K562 (cell line): ENCODE data around the gene ALKBH4. TPM values are rescaled to one million over a fixed set of nuclear protein-coding genes. Genes with fewer than 3 reads are reported as not detected.
"Not testable (repeated sequence)": the region's sequence is repeated elsewhere in the genome, so short reads cannot be mapped to it uniquely, and the experiment has no call there.

Source experiments
- ATAC-seq: fragments of 200-7000 bp; cut with Tn5 transposase; 3 replicates; pipeline ENCODE4 v1.9.1; 2020; ENCODE audit warnings: moderate library complexity
- BruUV-seq: library from RNA; stranded (reverse); fragments of 400-500 nt; replicated peaks from 2 replicates; lab custom pipeline; 2021; lab: Mats Ljungman, UMichigan
- CTCF ChIA-PET: fragments of 300-600 bp; formaldehyde crosslinking; extraction: SDS; loops from one replicate; lab custom pipeline; 2021; ENCODE audit warnings: low intra/inter-chr PET ratio; lab: Yijun Ruan, JAX
- POLR2A ChIA-PET: fragments of 300-600, 350-650 bp; sonication (Branson Sonifier 250); formaldehyde crosslinking; extraction: SDS; loops from one replicate; lab custom pipeline; 2021; ENCODE audit warnings: antibody characterized with exemption, inconsistent platforms; lab: Yijun Ruan, JAX
- DNase-seq, 4 experiments: peaks; one replicate each; pipeline versions ENCODE4 v3.0.0 to v3.0.0-alpha.2; 2011 to 2018; ENCODE audit warnings: low spot score in 3 of 4, mixed read lengths in 3 of 4; ENCODE audit errors: extremely low read depth in 1 of 4
- FAIRE-seq: peaks from 2 replicates; lab custom pipeline; 2011; peaks lifted over from hg19 to GRCh38; lab: Jason Lieb, UNC
- H2AFZ ChIP-seq: 2 replicates; pipeline ENCODE4 v1.6.0; 2011; ENCODE audit warnings: low read depth, low read length, control low read depth, inconsistent platforms
- H3K27ac ChIP-seq: fragments of 200-600 bp; 3 replicates; pipeline ENCODE4 v1.8.0; 2011; ENCODE audit warnings: low read depth, mild to moderate bottlenecking, control low read depth, inconsistent platforms, low read length, moderate library complexity, mixed read lengths; ENCODE audit errors: extremely low read depth
- H3K27me3 ChIP-seq, 2 experiments: fragments of 300-600 bp in 1 of 2; 2 replicates in 1 of 2; 3 replicates in 1 of 2; pipeline versions ENCODE4 v1.6.0 to v1.8.0; 2011; ENCODE audit warnings: inconsistent platforms in 2 of 2, low read length in 2 of 2, mild to moderate bottlenecking in 1 of 2, mixed read lengths in 1 of 2, moderate library complexity in 1 of 2; ENCODE audit not compliant: control insufficient read depth in 2 of 2, insufficient read depth in 2 of 2
- H3K36me3 ChIP-seq: fragments of 300-600 bp; 3 replicates; pipeline ENCODE4 v1.8.0; 2011; ENCODE audit warnings: mild to moderate bottlenecking, low read length, inconsistent platforms; ENCODE audit not compliant: control insufficient read depth, insufficient read depth
- H3K4me1 ChIP-seq, 2 experiments: fragments of 200-600 bp in 1 of 2; replicated peaks in 1 of 2; 2 replicates in 1 of 2; 3 replicates in 1 of 2; pipeline versions ENCODE4 v1.5.1 to v1.8.0; 2011; ENCODE audit warnings: inconsistent platforms in 2 of 2, low read length in 2 of 2, mild to moderate bottlenecking in 1 of 2, mixed read lengths in 1 of 2, moderate library complexity in 1 of 2; ENCODE audit not compliant: control insufficient read depth in 2 of 2, insufficient read depth in 2 of 2
- H3K4me2 ChIP-seq: 2 replicates; pipeline ENCODE4 v1.6.1; 2011; ENCODE audit warnings: low read length, control low read depth, inconsistent platforms, mixed read lengths; ENCODE audit not compliant: insufficient read depth
- H3K4me3 ChIP-seq: fragments of 200-600 bp; sonication (generic), shearing (Covaris generic); 2 replicates; pipeline ENCODE4 v1.5.1; 2016; ENCODE audit warnings: control low read depth, inconsistent platforms
- H3K79me2 ChIP-seq: fragments of 200-600 bp; 3 replicates; pipeline ENCODE4 v1.8.0; 2011; ENCODE audit warnings: low read length, inconsistent platforms; ENCODE audit not compliant: control insufficient read depth, insufficient read depth
- H3K9ac ChIP-seq, 2 experiments: 2 replicates each; pipeline versions ENCODE4 v1.6.0 to v1.6.1; 2011; ENCODE audit warnings: low read depth in 2 of 2, low read length in 2 of 2, control low read depth in 1 of 2, inconsistent platforms in 1 of 2, mild to moderate bottlenecking in 1 of 2, mixed read lengths in 1 of 2; ENCODE audit not compliant: insufficient read depth in 1 of 2
- H3K9me1 ChIP-seq: one replicate; pipeline ENCODE4 v1.6.0; 2011; ENCODE audit warnings: inconsistent platforms, mild to moderate bottlenecking, low read length, moderate library complexity; ENCODE audit not compliant: control insufficient read depth, insufficient read depth
- H3K9me3 ChIP-seq: replicated peaks from 2 replicates; pipeline ENCODE4 v1.5.1; 2011; ENCODE audit warnings: low read depth, low read length, inconsistent platforms; ENCODE audit not compliant: control insufficient read depth, insufficient read depth
- H4K20me1 ChIP-seq: replicated peaks from 2 replicates; pipeline ENCODE4 v1.6.1; 2011; ENCODE audit warnings: low read length, inconsistent platforms, mixed read lengths; ENCODE audit not compliant: control insufficient read depth, insufficient read depth
- AFF4 ChIP-seq: sonication (generic); formaldehyde crosslinking; IDR thresholded peaks from 2 replicates; pipeline ENCODE4 v1.8.0; 2023; ENCODE audit warnings: mild to moderate bottlenecking, missing genetic modification reagents
- BCOR ChIP-seq: fragments of 450-650 bp; IDR thresholded peaks from 2 replicates; pipeline ENCODE4 v1.6.1; 2016
- CEBPB ChIP-seq: fragments of 450-650 bp; IDR thresholded peaks from 2 replicates; pipeline ENCODE4 v1.6.1; 2016; ENCODE audit warnings: missing genetic modification characterization, missing compliant biosample characterization
- FOXM1 ChIP-seq, 2 experiments: fragments of 450-650 bp in 1 of 2; sonication (generic) in 1 of 2; formaldehyde crosslinking in 1 of 2; IDR thresholded peaks; 2 replicates each; pipeline versions ENCODE4 v1.6.1 to v1.9.0; 2017 to 2022; ENCODE audit warnings: low read depth in 2 of 2, mild to moderate bottlenecking in 2 of 2, missing genetic modification reagents in 1 of 2, moderate library complexity in 1 of 2
- ZBTB33 ChIP-seq: sonication (generic); formaldehyde crosslinking; IDR thresholded peaks from 2 replicates; pipeline ENCODE4 v1.8.1; 2023; ENCODE audit warnings: mild to moderate bottlenecking, missing genetic modification reagents
- ZNF121 ChIP-seq: sonication (generic); formaldehyde crosslinking; conservative IDR thresholded peaks from 2 replicates; pipeline ENCODE4 v1.8.0; 2022; ENCODE audit warnings: missing genetic modification reagents
- WGBS: fragments of 100-300 bp; shearing (Covaris generic); methylation state at CpG from one replicate; pipeline ENCODE4 v1.1.6; 2016; ENCODE audit warnings: low coverage, mixed read lengths; ENCODE audit not compliant: insufficient coverage; ENCODE audit errors: missing lambda C conversion rate; 5-methylcytosine and 5-hydroxymethylcytosine counted together
- in situ Hi-C: fragments of 300-500 bp; cut with MboI; formaldehyde crosslinking; loops from 4 replicates; pipeline ENCODE4 v1.15.0; 2018; ENCODE audit warnings: inconsistent platforms, mixed read lengths
- intact Hi-C: fragments of 100-400 bp; cut with micrococcal nuclease; formaldehyde crosslinking; loops from 2 replicates; pipeline ENCODE4 v1.14.2; 2022
- polyA plus RNA-seq, 8 experiments: library from polyadenylated mRNA; depleted of rRNA in 4 of 8; stranded (reverse) in 5 of 8; unstranded in 3 of 8; fragments of >200 nt; fragmentation: Nextera tagmentation in 2 of 8; fragmentation: Illumina TruSeq in 1 of 8; extraction: Ambion mirVana in 2 of 8; extraction: Trizol in 1 of 8; gene quantifications; 2 replicates each; pipeline versions ENCODE4 v1.2.1 to v1.2.3, GENCODE V29; 2011 to 2014; ENCODE audit warnings: inconsistent platforms in 1 of 8, missing spikeins in 1 of 8
- total RNA-seq, 7 experiments: library from RNA; depleted of rRNA in 6 of 7; stranded (reverse); fragments of >200 nt in 6 of 7; fragmentation: Illumina TruSeq in 2 of 7; extraction: Trizol in 2 of 7; gene quantifications; 2 replicates each; pipeline versions ENCODE4 v1.2.1 to v1.2.3, GENCODE V29; 2011 to 2021; ENCODE audit warnings: low replicate concordance in 1 of 7

ALKBH4 gene
- total and polyA plus RNA-seq, 9 of the 15 experiments (the other 6 are each of a cell fraction or from before 2014, with no cell fraction given) = 4.6 to 21.4 (median 11.8) TPM

- H3K27me3 ChIP-seq, BruUV-seq, H2AFZ ChIP-seq, CTCF ChIA-PET, H3K4me3 ChIP-seq, H3K9me1 ChIP-seq, H4K20me1 ChIP-seq, H3K79me2 ChIP-seq, H3K27ac ChIP-seq, DNase-seq, H3K9me3 ChIP-seq, intact Hi-C loops, FAIRE-seq, H3K4me2 ChIP-seq, ATAC-seq: not testable (repeated sequence)
- POLR2A ChIA-PET = interaction anchor here (0.9 to 1.0 kb wide), 2 partner anchors 8 to 10 kb away, joined by 3 to 8 read pairs; no protein-coding TSS in a partner anchor
- TF ChIP-seq BCOR (0 out of 2 replicates have a peak, but pooled peaks have one; percentile 25), CEBPB (tag) (peak; percentile 46; the same call in 1 of the 2 replicates), ZNF121 (peak; percentile 76)
- H3K4me1 ChIP-seq = peaks cover 7 to 38% of the 10 kb centered on the region in 2 experiments; a peak in 3 of 5 replicates
- H3K9ac ChIP-seq = peak overlapping the region in 1 of 2 experiments; percentile 61; a peak in 1 of 4 replicates
- peaks cover 37% of the 10 kb centered on the region; the same call in 2 of the 3 replicates for H3K36me3 ChIP-seq
- in situ Hi-C loops = loop anchor here (25.0 kb wide), 2 partner anchors 107 to 207 kb away; partner anchors contain the start of genes POLR2J2, POLR2J3, SPDYE2 and SPDYE2B
- 88% methylated on average over 10 of the region's 10 CpGs for WGBS
Measured at GRCh38 chr7:102454932-102455331, 9.7 kb downstream of the ALKBH4 start.

- BruUV-seq = no TSS peak
- in situ Hi-C loops = loop anchor here (25.0 kb wide), 2 partner anchors 108 to 208 kb away; partner anchors contain the start of genes POLR2J2, POLR2J3, SPDYE2 and SPDYE2B
- peaks cover 35% of the 10 kb centered on the region; the same call in 2 of the 3 replicates for H3K36me3 ChIP-seq
- no peaks in the 10 kb centered on the region for H3K79me2 ChIP-seq
- intact Hi-C loops = no loop called here
- H3K27me3 ChIP-seq = no peaks in the 10 kb centered on the region
- H4K20me1 ChIP-seq = no peaks in the 10 kb centered on the region
- H2AFZ ChIP-seq = no peak overlapping the region
- H3K27ac ChIP-seq = no peak overlapping the region
- FAIRE-seq (no peak), DNase-seq (no peak), ATAC-seq (no peak)
- POLR2A ChIA-PET = interaction anchor here (0.8 to 2.2 kb wide), 4 partner anchors 8 to 12 kb away, joined by 4 to 8 read pairs (median 5); partner anchors contain the start of genes ALKBH4 and LRWD1
- H3K9me3 ChIP-seq = no peaks in the 10 kb centered on the region
- 67% methylated on average over 12 of the region's 12 CpGs for WGBS
- no peak overlapping the region for H3K4me2 ChIP-seq
- H3K9me1 ChIP-seq = peaks cover 3% of the 10 kb centered on the region
- peaks cover 7 to 37% of the 10 kb centered on the region in 2 experiments; a peak in 3 of 5 replicates for H3K4me1 ChIP-seq
- H3K9ac ChIP-seq = peak overlapping the region in 1 of 2 experiments; percentile 73; a peak in 1 of 4 replicates
- H3K4me3 ChIP-seq = no peak overlapping the region
- CTCF ChIA-PET = no interaction called here
- TF ChIP-seq FOXM1 (IDR thresholded peaks at IDR 0.05; ENCODE audit: low read depth) (no peak), FOXM1 (CRISPR knock-in tag; IDR thresholded peaks at IDR 0.05; ENCODE audit: low read depth) (no peak), AFF4 (no peak), ZBTB33 (peak; percentile 43; the same call in 1 of the 2 replicates)
Measured at GRCh38 chr7:102454468-102454867, 10.2 kb downstream of the ALKBH4 start.
